OCI-LY3 (cell line): Measurements from ENCODE around the gene HAPLN2.

Source experiments
- H2AFZ ChIP-seq: fragments of 200-600, 300-600 bp; shearing (Covaris generic); 2 replicates; pipeline ENCODE4 v1.6.0; 2014; ENCODE audit warnings: antibody characterized with exemption, low read depth, low read length
- H3K27ac ChIP-seq: fragments of 200-600, 300-600 bp; sonication (generic); 2 replicates; pipeline ENCODE4 v1.5.1; 2014; ENCODE audit warnings: mild to moderate bottlenecking, low read length, moderate library complexity, mixed read lengths
- H3K27me3 ChIP-seq: fragments of 200-600, 300-600 bp; sonication (generic); 2 replicates; pipeline ENCODE4 v1.6.1; 2014; ENCODE audit warnings: low read depth, low read length, mixed read lengths
- H3K36me3 ChIP-seq: fragments of 200-600, 300-600 bp; sonication (generic); replicated peaks from 2 replicates; pipeline ENCODE3; 2014; ENCODE audit warnings: low read depth, low read length, mixed read lengths
- H3K4me1 ChIP-seq: fragments of 300-600, 200-600 bp; sonication (generic); 2 replicates; pipeline ENCODE4 v1.6.1; 2014; ENCODE audit warnings: low read length, mixed read lengths
- H3K4me2 ChIP-seq: fragments of 200-600, 300-600 bp; sonication (generic); 2 replicates; pipeline ENCODE4 v1.6.1; 2014; ENCODE audit warnings: low read length, mixed read lengths
- H3K4me3 ChIP-seq: fragments of 300-600, 200-600 bp; sonication (generic); 2 replicates; pipeline ENCODE4 v1.5.1; 2014; ENCODE audit warnings: antibody characterized with exemption, mild to moderate bottlenecking, low read length, moderate library complexity
- H3K79me2 ChIP-seq: fragments of 300-600, 200-600 bp; shearing (Covaris generic); 2 replicates; pipeline ENCODE4 v1.6.1; 2014; ENCODE audit warnings: mild to moderate bottlenecking, low read length, mixed read lengths
- H3K9ac ChIP-seq: fragments of 300-600, 200-600 bp; shearing (Covaris generic); 2 replicates; pipeline ENCODE4 v1.6.0; 2014; ENCODE audit warnings: mild to moderate bottlenecking, low read length, moderate library complexity
- H3K9me3 ChIP-seq: fragments of 200-600, 300-600 bp; shearing (Covaris generic); 2 replicates; pipeline ENCODE4 v1.6.1; 2014; ENCODE audit warnings: low read length, mixed read lengths; ENCODE audit not compliant: insufficient read depth
- H4K20me1 ChIP-seq: fragments of 200-600, 300-600 bp; sonication (generic); 2 replicates; pipeline ENCODE4 v1.6.1; 2016; ENCODE audit warnings: low read length, mixed read lengths; ENCODE audit not compliant: insufficient read depth
- CTCF ChIP-seq: fragments of 200-600, 300-600 bp; sonication (generic); IDR thresholded peaks from 2 replicates; pipeline ENCODE4 v1.5.1; 2014; ENCODE audit warnings: antibody characterized with exemption, low read length, low read depth
- EZH2phosphoT487 ChIP-seq: fragments of 200-600 bp; shearing (Covaris generic); IDR thresholded peaks from 2 replicates; pipeline ENCODE4 v1.6.1; 2018; ENCODE audit warnings: antibody characterized with exemption, mixed run types, low read depth

HAPLN2 gene

GRCh38 chr1:156667968-156668709 lies 48.9 kb downstream of the HAPLN2 start:
- Histone ChIP-seq H2AFZ (no peak overlapping the region), H3K9me3 (no peaks in the 10 kb centered on the region), H3K27ac (no peak overlapping the region), H3K4me3 (no peak overlapping the region), H3K27me3 (peaks cover 48% of the 10 kb centered on the region), H3K4me1 (peaks cover 14% of the 10 kb centered on the region), H3K9ac (no peak overlapping the region), H3K79me2 (no peaks in the 10 kb centered on the region), H4K20me1 (no peaks in the 10 kb centered on the region), H3K4me2 (no peak overlapping the region), H3K36me3 (no peaks in the 10 kb centered on the region)
- no peak for TF ChIP-seq EZH2phosphoT487
- no peak for TF ChIP-seq CTCF

- H3K4me3 ChIP-seq, result no peak overlapping the region
- H4K20me1 ChIP-seq, result no peaks in the 10 kb centered on the region
- H3K4me2 ChIP-seq, result no peak overlapping the region
- no peaks in the 10 kb centered on the region for H3K9me3 ChIP-seq
- no peak for TF ChIP-seq CTCF
- TF ChIP-seq EZH2phosphoT487, result no peak
- H3K27ac ChIP-seq, result no peak overlapping the region
- no peaks in the 10 kb centered on the region for H3K36me3 ChIP-seq
- no peak overlapping the region for H2AFZ ChIP-seq
- H3K79me2 ChIP-seq, result no peaks in the 10 kb centered on the region
- H3K9ac ChIP-seq, result no peak overlapping the region
- H3K27me3 ChIP-seq, result peaks cover 56% of the 10 kb centered on the region
- peaks cover 8% of the 10 kb centered on the region for H3K4me1 ChIP-seq
Measured at GRCh38 chr1:156668801-156669637, 49.8 kb downstream of the HAPLN2 start.

- H3K79me2 ChIP-seq, result no peaks in the 10 kb centered on the region
- no peak overlapping the region for H3K4me3 ChIP-seq
- TF ChIP-seq EZH2phosphoT487 (no peak), CTCF (no peak)
- H3K4me1 ChIP-seq, result peaks cover 1% of the 10 kb centered on the region
- H3K4me2 ChIP-seq, result no peak overlapping the region
- H3K9me3 ChIP-seq, result no peaks in the 10 kb centered on the region
- no peaks in the 10 kb centered on the region for H4K20me1 ChIP-seq
- H2AFZ ChIP-seq, result no peak overlapping the region
- H3K27me3 ChIP-seq, result peaks cover 55% of the 10 kb centered on the region
- H3K9ac ChIP-seq, result no peak overlapping the region
- no peak overlapping the region for H3K27ac ChIP-seq
- H3K36me3 ChIP-seq, result no peaks in the 10 kb centered on the region
Measured at GRCh38 chr1:156669794-156670193, 50.6 kb downstream of the HAPLN2 start.

GRCh38 chr1:156670359-156670758 lies 51.1 kb downstream of the HAPLN2 start:
- no peaks in the 10 kb centered on the region for H3K36me3 ChIP-seq
- no peaks in the 10 kb centered on the region for H3K9me3 ChIP-seq
- H3K9ac ChIP-seq, result no peak overlapping the region
- H3K4me3 ChIP-seq, result no peak overlapping the region
- no peaks in the 10 kb centered on the region for H3K79me2 ChIP-seq
- H3K27ac ChIP-seq, result no peak overlapping the region
- H3K4me2 ChIP-seq, result no peak overlapping the region
- H3K27me3 ChIP-seq, result peaks cover 57% of the 10 kb centered on the region
- no peaks in the 10 kb centered on the region for H3K4me1 ChIP-seq
- TF ChIP-seq CTCF (no peak), EZH2phosphoT487 (no peak)
- no peak overlapping the region for H2AFZ ChIP-seq
- no peaks in the 10 kb centered on the region for H4K20me1 ChIP-seq
